GM18867 (cell line): ENCODE measurements around the gene C10orf120.

Experiments used
- ATAC-seq: cut with Tn5 transposase; IDR thresholded peaks from one replicate; pipeline ENCODE4 v1.9.1; 2021; ENCODE audit warnings: mild to moderate bottlenecking, moderate library complexity; ENCODE audit not compliant: unreplicated experiment

C10orf120 gene

DNA sequence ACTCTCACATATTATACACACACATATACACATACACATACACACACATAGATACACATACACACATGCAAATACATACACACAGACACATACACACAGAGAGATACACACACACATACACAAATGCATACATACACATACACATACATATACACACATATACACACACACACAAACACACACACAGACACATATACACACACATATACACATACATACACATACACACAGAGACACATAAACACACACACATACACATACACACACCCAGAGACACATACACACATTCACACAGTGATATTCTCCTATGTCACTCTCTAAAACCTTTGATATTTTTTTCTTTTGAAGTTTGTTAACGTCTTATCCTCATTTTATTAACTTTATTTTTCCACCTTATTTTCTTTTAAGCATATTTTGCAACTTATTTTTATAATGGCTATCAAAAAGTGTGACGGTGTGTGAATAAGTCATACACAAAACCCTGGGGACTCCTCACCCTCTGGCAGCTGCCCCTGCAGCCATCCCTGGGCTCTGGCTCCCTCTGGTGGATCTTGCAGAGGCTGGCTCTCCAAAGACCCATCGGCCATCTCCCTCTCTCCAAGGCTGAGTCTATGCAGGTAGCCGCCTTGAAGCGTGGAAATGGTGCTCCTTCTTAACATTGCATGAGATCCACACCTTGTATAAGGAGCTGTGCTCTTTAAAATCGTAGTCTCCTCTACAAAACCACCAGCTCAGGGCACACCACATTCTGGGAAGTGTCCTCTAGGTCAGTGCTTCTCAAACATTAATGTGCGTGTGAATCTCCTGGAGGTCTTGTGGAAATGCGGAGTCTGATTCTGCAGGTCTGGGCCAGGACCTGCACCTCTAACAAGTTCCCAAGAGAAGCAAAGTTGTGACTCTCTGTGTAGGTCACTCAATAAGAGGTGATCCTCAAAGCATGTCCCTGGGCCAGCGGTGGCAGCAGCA is 4.1 kb upstream of the C10orf120 start:
- ATAC-seq = peak; percentile 71

DNA sequence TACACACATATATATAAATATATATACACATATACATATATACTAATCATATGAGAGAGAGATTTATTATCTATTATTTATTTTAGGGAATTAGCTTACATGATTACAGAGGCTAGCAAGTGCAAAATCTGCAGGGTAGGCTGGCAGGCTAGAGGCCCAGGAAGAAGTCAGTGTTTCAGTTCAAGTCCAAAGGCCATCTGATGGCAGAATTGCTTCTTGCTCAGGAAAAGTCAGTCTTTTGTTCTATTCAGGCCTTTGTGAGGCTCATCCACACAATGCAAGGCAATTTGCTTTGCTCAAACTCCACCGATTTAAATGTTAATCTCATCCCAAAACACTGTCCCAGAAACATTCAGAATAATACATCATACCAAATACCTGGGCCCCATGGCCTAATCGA is 2.6 kb upstream of the C10orf120 start:
- no peak for ATAC-seq

DNA sequence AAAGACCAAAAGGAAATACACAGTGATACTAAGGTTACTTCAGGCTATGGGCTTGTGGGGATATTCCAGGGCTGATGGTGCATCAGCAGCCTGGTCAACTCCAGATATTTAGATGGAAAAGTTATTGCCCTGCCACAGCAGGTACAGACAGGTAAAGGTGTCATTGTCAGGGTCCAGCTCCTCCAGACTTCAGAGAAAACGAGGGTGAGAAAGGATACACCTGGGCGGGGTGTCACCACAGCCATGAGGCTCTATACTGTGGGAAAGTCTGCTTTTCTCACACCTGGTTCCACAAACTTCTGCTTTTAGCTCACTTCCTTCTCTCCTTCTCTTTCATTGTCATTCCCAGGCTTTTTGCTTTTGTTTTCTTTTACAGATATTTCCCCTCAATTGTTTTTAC is 2.0 kb upstream of the C10orf120 start:
- ATAC-seq = no peak

DNA sequence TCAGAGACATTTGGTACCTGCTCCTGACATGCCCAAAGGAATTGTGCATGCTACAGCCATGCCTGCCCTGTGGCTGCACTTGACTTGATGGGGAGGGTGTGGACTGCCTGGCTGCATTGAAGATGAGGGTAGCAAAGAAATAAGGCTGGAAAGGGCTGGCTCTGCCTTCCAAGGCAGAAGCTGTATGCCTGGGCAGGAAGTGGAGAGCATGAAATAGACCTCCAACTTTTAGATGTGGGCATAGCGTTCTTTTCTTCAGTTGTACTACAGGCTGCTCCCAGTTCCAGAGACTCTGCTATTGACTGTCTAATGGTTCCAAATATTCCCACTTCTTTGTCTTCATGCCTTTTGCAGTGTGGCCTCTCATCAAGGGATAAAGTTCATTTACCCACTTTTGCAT is 3.0 kb downstream of the C10orf120 start:
- ATAC-seq = no peak

DNA sequence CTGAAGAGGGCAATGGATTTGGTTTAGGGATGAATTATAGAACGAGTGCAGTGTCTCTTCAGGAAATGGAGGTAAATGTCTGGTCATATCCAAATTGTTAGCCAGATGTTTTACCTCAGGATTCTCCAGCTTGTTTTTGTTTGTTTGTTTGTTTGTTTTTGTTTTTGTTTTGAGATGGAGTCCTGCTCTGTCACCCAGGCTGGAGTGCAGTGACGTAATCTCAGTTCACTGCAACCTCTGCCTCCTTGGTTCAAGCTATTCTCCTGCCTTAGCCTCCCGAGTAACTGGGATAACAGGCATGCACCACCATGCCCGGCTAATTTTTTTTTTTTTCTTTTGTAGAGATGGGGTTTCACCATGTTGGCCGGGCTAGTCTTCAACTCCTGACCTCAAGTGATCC is 6.9 kb downstream of the C10orf120 start:
- ATAC-seq = no peak

DNA sequence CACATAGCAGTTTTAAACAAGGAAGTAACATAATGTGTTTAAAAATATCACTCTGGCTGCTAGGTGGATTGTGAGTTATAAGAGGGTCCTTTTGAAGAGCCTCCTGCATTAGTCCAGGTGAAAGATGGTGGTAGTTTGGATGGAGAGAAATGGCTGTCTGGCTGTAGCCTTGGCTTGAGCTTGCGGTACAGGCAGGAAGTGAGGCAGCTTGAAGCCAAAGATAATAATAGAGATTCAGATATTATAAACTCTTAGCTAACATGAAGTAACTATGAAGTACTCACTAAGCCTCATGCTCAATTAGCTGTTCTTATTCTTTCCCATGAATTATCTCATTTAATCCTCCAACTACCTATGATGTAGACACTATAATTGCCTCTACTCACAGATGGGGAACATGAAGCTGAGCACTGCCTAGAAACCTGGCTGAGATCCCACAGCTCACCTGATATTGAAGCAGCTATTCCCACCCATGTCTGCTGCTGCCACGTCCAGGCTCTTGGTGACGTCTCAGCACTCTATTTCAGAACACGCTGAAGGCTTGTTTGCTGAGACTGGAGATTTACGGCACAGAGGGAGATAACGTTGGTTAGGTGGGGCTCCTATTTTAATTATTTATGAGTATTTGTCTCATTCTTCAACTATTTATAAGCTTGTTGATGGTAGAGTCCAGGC is 10.4 kb downstream of the C10orf120 start:
- no peak for ATAC-seq

DNA sequence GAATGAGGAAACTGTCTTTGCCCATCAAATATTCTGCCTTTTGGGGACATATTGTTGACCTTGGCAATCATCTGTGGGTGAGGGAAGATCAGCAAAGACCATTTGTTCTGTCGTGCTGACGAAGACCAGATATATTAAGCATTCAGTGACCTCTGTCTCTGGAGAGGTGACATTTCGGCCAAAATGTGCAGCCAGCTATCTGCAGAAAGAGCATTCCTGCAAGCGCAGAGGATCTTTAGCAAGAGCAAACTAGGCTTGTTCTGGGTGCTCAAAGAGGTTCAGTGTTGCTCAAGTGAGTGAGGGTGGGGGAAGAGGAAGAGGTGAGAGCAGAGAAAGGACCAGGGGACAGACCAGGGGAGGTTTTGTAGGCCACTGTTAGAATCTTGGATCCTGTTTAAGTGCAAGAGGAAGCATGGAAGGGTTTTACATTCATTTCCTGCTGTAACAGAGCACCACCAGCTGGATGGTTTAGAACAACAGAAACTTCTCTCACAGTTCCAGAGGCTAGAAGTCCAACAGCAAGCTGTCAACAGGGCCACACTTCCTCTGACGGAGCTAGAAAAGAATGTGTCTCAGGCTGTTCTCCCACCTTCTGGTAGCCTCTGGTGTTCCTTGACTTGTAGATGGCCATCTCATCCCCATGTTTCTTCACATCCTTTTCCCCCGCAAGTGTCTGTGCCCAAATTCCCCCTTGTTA is 11.2 kb downstream of the C10orf120 start:
- no peak for ATAC-seq

DNA sequence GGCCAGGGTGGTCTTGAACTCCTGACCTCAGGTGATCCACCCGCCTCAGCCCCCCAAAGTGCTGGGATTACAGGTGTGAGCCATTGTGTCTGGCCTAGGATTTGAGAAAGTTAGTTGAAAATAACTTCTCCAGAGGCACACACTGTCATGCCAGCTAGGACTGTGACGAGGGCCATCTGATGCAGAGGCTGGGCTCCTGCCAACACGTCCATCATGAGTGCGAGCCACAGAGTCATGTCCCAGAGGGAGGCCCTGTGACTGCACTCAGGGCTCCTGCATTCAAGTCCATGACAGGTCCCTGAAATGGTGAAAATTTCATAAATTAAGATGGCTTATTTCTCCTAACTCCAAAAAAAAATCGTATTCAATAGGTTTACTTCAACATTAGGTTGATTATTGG is 17.1 kb downstream of the C10orf120 start:
- no peak for ATAC-seq

DNA sequence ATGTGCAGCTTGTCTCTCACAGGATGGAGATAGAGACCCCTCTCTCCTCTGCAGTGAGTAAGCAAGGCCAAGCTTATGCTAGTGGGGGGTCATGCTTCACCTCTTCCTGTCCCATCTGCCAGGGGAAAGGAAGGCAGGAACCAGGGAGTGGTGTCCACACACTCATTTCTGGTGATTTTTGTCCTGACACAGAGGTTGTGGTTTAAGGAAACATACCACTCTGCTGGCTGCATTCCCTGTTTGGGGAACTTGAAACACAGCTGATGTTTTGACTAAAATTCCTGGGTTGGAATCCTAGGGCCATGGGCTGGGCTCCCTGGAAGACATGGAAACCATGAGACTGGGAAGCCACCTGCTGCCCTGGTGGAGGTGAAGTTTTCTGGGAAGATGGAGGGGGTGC is 21.4 kb downstream of the C10orf120 start:
- no peak for ATAC-seq

DNA sequence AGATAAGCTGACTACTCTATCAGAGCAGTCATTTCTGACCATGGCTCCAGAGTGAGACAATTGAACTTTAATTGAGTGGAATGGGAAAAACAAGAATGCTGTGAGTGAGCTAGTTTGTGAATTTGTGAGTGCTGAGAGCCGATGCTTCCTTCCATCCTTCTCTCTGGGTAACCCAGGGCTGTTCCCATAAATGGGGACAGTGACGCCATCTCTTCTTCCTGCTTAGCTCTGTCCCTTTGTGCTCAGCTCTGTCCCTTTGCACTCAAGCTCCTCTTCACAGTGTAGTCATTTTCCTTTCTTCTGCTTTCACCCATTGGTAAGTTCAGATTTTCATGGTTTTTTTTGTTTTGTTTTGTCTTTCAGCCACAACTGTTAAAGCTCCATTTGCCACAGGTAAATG is 24.4 kb downstream of the C10orf120 start:
- ATAC-seq = no peak

DNA sequence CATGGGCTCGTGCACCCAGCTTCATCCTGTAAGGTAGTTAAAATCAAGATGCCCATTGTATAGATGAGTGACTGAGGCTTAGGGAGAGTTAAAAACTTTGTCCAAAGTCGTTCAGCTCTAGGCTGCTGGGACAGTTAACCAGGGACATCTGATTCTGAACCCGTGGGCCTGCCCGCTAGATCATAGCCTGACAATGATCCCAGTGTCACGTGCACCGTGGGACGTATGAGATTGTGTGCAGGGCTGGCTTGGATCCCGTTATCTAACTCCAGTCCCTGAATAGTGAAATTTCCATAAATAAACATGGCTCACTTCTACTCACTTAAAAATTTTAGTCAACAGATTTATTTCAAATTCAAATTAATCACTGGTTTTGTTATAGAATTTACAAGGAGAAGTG is 24.9 kb downstream of the C10orf120 start:
- no peak for ATAC-seq

DNA sequence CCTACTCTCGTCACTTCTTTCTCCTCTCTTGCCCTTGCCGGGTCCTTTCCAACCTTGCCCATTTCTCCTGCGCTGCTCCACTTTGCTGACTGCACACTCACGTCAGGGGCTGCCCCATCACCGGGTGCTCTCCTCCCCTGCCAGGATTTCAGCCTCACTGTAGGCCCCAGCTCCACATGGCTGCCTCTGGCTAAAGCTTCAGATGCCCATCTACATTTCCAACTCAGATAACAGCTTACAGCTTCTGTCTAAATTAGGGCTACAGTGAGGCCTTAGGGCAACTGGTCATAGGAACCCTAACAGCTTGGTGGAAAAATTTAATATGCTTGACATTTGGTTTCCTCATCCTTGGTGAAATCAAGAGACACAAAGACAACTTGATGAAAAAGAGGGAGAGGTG is 25.9 kb downstream of the C10orf120 start:
- no peak for ATAC-seq

DNA sequence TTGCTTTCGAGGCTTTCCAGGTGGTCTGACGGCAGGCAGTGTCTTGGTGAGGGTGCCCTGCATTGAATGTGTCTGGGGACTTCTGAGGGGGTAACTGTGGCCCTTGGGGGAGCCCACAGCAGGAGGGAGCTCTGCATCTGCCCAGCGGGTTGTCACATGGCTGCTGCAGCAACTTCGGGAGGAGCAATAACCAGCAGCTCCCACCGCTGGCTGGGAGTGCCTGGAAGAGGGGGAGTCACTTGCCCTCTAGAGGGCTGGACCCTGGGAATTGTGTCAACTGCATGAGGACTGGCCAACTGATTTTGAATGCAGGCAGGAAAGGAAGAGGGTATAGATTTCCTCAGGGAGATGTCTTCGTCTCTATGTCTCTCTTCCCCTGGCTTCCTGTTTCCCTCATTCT is 26.4 kb downstream of the C10orf120 start:
- ATAC-seq = no peak

DNA sequence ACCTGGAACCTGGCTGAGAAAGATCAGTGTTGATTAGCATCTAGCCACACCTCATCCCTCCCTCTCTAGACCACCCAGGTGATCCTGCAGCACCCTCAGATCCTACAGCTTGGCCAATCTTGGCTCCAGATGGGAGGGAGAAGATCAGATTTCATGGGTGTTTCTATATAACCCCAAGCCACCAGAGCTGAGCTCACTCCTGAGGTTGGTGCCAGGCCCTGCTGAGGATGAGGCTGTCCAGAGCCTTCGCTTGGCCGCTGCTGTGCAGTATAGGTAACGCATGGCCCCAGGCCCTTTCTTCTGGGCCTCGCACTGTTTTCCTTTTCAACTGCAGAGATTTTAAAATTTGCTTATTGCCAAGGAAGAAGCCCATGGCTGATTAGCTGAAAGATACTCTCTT is 27.0 kb downstream of the C10orf120 start:
- ATAC-seq = no peak

DNA sequence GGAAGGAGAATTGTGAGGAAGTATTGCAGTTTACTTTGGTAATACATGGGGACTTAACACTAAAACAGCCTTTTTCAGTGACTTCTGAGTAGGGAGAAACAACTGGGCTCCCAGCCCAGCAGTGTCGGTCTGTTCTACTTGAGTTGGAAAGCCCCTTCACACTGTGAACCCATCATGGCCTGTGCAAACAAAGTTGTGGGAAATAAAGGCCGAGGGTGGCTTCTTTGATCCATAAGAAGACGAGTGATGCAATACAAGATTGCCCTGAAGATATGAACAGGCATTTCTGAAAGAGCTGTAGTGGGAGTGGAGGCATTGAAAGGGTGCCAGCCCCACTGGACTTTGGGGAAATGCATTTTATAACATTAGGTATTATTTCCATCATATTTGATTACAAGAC is 28.3 kb downstream of the C10orf120 start:
- no peak for ATAC-seq

DNA sequence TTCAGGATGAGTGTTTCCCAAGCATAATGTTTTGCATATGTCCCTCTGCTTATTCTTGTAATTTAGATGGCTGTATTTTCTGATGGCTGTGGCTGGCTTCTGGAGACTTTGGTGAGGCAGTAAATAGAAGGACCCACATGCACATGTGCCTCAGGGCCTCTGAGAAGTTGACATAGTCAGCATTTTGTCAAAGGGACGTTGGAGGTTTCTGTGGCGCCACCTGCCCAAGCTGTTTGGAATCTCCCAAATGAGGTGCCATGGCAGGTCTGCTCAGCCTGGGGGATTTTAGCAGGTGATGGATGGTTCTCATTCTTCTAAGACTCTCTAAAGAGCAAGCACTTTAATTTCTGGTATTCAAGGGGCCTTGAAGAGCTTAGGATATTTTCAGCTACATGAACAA is 29.8 kb downstream of the C10orf120 start:
- no peak for ATAC-seq

DNA sequence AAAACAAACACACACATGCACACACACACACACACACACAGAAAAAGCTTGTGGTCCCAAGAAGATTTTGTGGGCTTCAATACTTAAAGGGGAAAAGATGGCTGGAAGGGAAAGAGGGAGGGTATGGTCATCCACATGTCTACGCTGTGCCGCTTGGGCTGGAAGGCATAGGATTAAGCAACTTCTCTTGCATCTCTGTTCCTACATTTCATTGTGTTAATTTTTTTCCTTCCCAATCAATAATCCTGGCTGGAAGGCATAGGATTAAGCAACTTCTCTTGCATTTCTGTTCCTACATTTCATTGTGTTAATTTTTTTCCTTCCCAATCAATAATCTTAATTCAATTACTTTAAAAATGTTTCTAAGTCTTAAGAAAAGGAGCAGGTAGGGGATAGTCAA is 30.6 kb downstream of the C10orf120 start:
- ATAC-seq = no peak

DNA sequence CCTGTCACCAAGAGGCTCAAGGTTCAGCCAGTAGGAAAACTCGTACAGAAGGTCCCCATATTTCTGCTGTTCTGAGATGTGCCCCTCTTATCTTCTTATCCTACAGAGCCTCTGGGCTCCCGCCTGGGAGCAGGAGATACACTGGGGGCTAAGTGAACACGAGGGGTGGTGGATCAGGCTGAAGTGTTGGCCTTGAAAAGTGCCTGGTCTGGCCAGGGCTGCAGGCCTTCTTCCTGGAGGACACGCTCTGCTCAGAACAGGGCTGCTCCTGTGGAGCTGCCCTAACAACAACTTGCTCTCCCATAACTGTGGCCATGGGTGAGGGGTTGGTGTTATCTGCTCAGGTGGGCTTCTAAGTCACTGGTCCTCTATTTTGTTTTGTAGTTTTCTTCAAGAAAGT is 33.7 kb downstream of the C10orf120 start:
- ATAC-seq = no peak

DNA sequence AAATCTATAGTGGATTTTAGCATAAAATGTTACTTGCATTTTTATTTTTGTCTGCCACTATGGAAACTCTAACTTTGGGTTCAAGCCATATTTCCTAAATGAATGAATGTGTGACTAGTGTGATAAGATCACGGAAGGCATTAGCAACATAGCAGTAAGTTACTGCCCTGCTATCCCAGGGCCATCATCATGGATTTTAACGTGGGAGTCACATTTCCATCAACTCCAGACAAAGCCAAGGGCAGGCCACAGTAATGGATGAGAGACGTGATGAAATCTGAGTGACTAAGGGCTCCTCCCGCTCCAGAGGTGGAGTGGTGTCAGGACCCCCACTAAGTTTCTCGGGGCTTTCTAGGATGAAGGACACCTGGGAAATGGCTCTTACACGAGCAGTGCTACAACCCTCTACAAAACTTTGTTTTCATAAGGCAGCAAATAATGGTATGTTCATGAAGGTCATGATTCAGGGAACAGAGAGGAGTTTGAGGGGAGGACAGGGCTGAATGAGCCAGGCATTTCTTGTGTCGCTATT is 34.3 kb downstream of the C10orf120 start:
- ATAC-seq = no peak

DNA sequence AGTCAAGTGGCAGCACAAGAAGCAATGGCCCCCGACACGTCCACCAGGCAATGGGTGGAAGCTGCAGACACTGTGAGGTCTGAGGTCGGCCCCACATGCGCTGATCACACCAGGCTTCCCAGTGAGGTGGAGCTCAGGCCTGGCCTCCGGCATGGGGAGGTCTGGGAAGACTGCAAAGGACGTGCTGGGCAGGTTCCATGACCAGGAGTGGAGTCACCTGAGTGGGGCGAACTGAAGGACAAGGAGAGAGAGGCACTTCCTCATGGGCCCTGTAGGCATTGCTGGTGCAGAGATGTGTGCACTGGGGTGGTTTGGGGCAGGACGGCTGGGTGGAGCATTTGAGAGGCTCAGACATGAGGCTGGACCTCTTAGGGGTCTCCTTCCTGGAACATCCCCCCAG is 35.1 kb downstream of the C10orf120 start:
- ATAC-seq = no peak

DNA sequence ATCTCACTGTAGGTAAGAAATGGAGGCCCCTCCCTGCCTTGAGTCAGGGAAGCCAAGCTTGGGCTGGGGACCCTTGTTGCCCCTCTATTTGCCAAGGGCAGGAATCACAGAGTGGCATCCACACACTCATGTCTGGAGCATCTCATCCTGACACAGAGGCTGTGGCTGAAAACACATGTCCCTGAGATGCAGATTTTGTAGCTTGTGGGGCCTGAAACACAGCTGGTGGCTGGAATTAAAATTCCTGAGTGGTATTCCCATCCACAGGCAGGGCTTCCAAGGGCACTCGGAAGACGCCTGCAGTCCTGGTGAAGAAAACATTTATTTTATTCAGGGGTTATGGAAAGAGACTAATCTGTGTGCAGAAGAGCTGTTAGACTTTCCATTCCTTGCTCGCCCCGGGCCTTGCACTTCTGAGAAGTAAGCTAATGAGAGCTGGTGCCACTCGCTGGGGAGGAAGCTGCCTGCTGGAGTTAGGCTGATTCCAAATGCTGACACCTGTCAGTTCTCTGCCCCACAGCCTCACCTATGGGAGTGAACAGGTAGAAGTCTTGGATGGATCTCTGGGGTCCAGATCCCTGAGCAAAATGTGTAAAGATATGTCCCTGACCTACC is 36.0 kb downstream of the C10orf120 start:
- no peak for ATAC-seq
